Fibroblast of villous mesenchyme (primary cell): ENCODE results near the gene TIGIT. TPM values are rescaled to one million over a fixed set of nuclear protein-coding genes. Genes with fewer than 3 reads are reported as not detected.

ENCODE experiments used
- DNase-seq: peaks from one replicate; pipeline ENCODE4 v3.0.0-alpha.2; 2010; ENCODE audit warnings: low read depth
- H3K4me3 ChIP-seq: 2 replicates; pipeline ENCODE4 v1.5.1; 2011; ENCODE audit warnings: low read depth, mild to moderate bottlenecking, low read length
- CTCF ChIP-seq: IDR thresholded peaks from 2 replicates; pipeline ENCODE4 v1.5.1; 2012; ENCODE audit warnings: low read depth, mild to moderate bottlenecking, low read length; ENCODE audit not compliant: insufficient read depth
- total RNA-seq: library from RNA; depleted of rRNA; stranded (reverse); fragments of >200 nt; gene quantifications from 2 replicates; pipeline ENCODE4 v1.2.3, GENCODE V29; 2012

TIGIT gene
- total RNA-seq, 1 donor: under 0.01 TPM

- DNase-seq: no peak
- no peak overlapping the region for H3K4me3 ChIP-seq
- no peak for TF ChIP-seq CTCF
Measured at GRCh38 chr3:114308830-114309229, 15.0 kb downstream of the TIGIT start.

- TF ChIP-seq CTCF: no peak
- no peak for DNase-seq
- no peak overlapping the region for H3K4me3 ChIP-seq
Measured at GRCh38 chr3:114310695-114311094, 16.9 kb downstream of the TIGIT start.

DNA sequence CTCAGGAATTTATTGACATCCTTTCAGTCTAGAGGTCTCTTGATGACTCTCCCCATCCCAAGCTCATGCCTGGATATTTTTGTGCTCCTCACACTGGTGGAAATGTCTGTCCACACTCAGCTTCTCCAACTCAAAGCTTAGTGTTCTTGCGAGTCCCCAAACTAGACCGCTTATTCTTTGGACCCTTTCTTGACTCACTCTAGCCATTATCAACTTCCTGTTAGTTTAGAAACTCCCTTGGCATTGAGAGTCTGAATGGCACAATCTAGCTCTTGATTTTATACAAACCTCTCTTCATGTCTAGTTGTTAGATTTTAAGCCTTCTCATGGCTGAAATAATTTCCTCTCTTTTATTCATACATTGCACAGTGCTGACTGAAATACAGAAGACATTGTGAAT, 19.6 kb downstream of the TIGIT start:
- TF ChIP-seq CTCF: no peak
- DNase-seq: no peak
- H3K4me3 ChIP-seq: no peak overlapping the region

DNA sequence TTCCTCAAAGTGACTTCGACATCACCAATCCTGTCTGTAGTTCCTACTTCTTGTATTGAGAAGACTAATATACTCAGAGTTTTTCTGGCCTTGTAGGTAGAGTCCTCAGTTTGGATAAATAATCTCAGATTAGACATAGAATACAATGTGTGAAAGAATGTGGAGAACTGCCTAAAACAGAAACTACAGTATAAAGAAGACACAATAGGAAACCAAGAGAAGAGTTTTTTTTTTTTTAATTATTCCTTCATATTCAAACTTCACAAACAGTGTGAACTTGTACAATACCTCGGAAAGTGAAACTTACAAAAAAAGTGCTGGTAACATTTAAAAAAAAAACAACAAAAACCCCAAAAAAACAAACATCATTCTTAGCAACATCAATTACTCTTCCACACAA, 20.5 kb downstream of the TIGIT start:
- H3K4me3 ChIP-seq: no peak overlapping the region
- no peak for DNase-seq
- TF ChIP-seq CTCF: no peak

DNA sequence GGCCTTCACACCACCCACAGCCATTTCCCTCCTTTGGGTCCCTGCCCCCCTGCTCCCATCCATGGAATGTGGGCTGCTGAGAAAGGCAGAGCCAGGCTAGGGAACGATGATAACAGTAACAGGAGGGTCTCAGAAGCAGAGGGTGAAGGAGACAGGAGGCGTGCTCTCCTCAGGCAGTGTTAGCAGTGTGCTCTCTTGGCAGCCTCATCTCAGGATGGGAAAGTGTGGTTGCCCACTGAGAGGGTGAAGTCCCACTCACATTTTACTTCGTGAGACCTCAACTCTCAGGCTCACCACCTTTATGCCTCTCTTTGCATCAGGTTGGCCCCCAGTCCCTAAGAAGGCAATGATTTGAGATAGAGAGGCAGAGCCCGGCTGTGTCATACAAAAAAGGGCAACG, 24.5 kb downstream of the TIGIT start:
- no peak overlapping the region for H3K4me3 ChIP-seq
- DNase-seq: no peak
- TF ChIP-seq CTCF: no peak

DNA sequence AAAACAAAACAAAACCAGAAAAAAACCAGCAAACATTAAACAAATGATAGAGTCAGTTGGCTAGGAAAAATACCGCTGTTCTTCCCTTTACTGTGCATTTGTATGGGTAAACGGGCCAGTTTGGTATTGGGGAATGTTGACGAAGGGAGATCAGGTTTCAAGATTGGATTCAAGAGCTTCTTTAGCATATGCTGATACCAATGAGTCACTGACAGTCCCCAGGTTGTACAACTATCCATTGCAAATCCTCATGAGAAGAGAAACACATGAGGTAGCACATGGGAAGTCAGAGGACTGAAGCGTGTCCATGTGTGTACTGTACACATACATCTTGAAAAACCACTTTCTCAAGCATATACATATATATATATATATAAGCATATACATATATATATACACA, 25.6 kb downstream of the TIGIT start:
- peak; percentile 85 for DNase-seq
- TF ChIP-seq CTCF: no peak
- no peak overlapping the region for H3K4me3 ChIP-seq

DNA sequence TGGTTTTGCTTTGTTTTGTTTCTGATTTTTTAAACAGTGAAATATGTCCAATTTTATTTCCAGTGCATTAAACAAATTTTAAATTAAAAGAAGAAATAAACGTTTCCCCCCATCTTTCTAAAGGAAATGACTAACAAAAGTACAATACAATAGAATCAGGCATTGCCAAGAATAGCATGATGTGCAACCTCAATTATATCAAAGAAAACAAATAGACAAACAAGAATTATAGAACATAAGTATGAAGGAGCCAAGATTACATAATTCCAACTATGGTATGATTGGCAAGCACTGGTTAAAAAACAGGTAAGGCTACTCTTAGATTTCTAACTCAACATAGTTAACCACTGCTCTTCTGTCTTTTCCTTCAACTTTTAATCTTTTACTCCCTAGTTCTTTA, 26.4 kb downstream of the TIGIT start:
- no peak for DNase-seq
- H3K4me3 ChIP-seq: no peak overlapping the region
- no peak for TF ChIP-seq CTCF
